SK-N-SH treated with all-trans-retinoic acid at 6 μM for 48 hours (cell line): ENCODE results near the gene BCAS4.

Experiments
- CREB5 ChIP-seq: fragments of 250-450 bp; sonication (Bioruptor Pico); IDR thresholded peaks from 2 replicates; pipeline ENCODE4 v1.5.1; 2020; ENCODE audit warnings: low read depth, mild to moderate bottlenecking, moderate library complexity
- CSDC2 ChIP-seq: fragments of 250-450 bp; sonication (Bioruptor Pico); IDR thresholded peaks from 2 replicates; pipeline ENCODE4 v1.5.0; 2020; ENCODE audit warnings: mild to moderate bottlenecking, moderate library complexity
- CSRNP3 ChIP-seq: fragments of 250-450 bp; sonication (Bioruptor Pico); IDR thresholded peaks from 2 replicates; pipeline ENCODE4 v1.5.1; 2021; ENCODE audit warnings: mild to moderate bottlenecking, moderate library complexity
- PATZ1 ChIP-seq: fragments of 250-450 bp; sonication (Bioruptor Pico); IDR thresholded peaks from 2 replicates; pipeline ENCODE4 v1.8.0; 2020; ENCODE audit warnings: mild to moderate bottlenecking, moderate library complexity, borderline replicate concordance
- ZFP30 ChIP-seq: fragments of 450-650 bp; formaldehyde crosslinking; IDR thresholded peaks from 2 replicates; pipeline ENCODE4 v1.5.0; 2022; ENCODE audit warnings: mild to moderate bottlenecking, moderate library complexity
- ZNF565 ChIP-seq: fragments of 450-650 bp; formaldehyde crosslinking; conservative IDR thresholded peaks from 2 replicates; pipeline ENCODE4 v1.5.0; 2020; ENCODE audit warnings: low read depth, mild to moderate bottlenecking, moderate library complexity
- TF ChIP-seq, protein P1 (sequence below): fragments of 250-450 bp; sonication (Bioruptor Pico); IDR thresholded peaks from 2 replicates; pipeline ENCODE4 v1.8.0; 2021; ENCODE audit warnings: low read depth, mild to moderate bottlenecking, moderate library complexity, borderline replicate concordance

DNA sequence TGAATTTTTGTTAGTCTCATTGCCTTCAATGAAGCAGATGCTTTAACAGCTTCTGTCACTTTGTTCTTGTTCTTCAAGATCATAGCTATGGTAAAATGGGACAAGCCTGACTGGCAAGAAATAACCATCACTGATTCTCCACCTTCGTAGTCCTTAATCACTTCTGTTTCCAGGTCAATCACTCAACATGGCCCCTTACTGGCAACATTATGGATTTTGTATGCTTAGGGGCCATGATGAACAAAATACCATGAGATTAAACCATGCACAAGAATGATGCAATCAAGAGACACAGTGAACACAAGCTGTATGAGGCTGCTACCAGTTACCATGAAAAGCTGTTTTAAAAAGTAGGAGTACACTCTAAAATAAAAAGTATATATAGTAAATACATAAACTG is 103.6 kb downstream of the BCAS4 start:
- TF ChIP-seq ZFP30 (no peak), CSRNP3 (CRISPR knock-in tag) (no peak), CSDC2 (no peak), PATZ1 (no peak), ZNF565 (CRISPR knock-in tag) (no peak), CREB5 (no peak)
- TF ChIP-seq, protein P1, sequence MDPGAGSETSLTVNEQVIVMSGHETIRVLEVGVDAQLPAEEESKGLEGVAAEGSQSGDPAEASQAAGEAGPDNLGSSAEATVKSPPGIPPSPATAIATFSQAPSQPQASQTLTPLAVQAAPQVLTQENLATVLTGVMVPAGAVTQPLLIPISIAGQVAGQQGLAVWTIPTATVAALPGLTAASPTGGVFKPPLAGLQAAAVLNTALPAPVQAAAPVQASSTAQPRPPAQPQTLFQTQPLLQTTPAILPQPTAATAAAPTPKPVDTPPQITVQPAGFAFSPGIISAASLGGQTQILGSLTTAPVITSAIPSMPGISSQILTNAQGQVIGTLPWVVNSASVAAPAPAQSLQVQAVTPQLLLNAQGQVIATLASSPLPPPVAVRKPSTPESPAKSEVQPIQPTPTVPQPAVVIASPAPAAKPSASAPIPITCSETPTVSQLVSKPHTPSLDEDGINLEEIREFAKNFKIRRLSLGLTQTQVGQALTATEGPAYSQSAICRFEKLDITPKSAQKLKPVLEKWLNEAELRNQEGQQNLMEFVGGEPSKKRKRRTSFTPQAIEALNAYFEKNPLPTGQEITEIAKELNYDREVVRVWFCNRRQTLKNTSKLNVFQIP (CRISPR knock-in tag) = no peak
